Activated T-cell treated with anti-CD3 and anti-CD28 coated beads, Interleukin-2, amount 50 U/mL, for 4 hours (primary cell): ENCODE results near the gene PRSS48. TPM values are rescaled to one million over a fixed set of nuclear protein-coding genes. Genes with fewer than 3 reads are reported as not detected.
A peak's percentile ranks its signal among the peaks of the same experiment; 100 is the strongest.
"Not testable (repeated sequence)": the region's sequence is repeated elsewhere in the genome, so short reads cannot be mapped to it uniquely, and the experiment has no call there.

Source experiments
- ATAC-seq, 2 donors: fragments of 200-7000 bp; cut with Tn5 transposase; one replicate each; pipeline ENCODE4 v1.10.0; 2021
- DNase-seq: peaks from one replicate; pipeline ENCODE4 v3.0.0-alpha.2; 2020
- H3K27me3 Mint-ChIP-seq: one replicate; pipeline ENCODE4 v1.8.0; 2021; ENCODE audit warnings: low read depth, mixed read lengths
- H3K36me3 Mint-ChIP-seq: one replicate; pipeline ENCODE4 v1.8.0; 2022; ENCODE audit warnings: mixed read lengths; ENCODE audit not compliant: insufficient read depth
- H3K4me1 Mint-ChIP-seq: one replicate; pipeline ENCODE4 v1.8.0; 2021; ENCODE audit warnings: low read depth, mixed read lengths
- H3K4me3 Mint-ChIP-seq: one replicate; pipeline ENCODE4 v1.8.0; 2021; ENCODE audit warnings: mild to moderate bottlenecking, moderate library complexity, mixed read lengths
- H3K9me3 Mint-ChIP-seq: one replicate; pipeline ENCODE4 v1.8.0; 2021; ENCODE audit warnings: mixed read lengths
- total RNA-seq, 3 donors: library from RNA; stranded (reverse); gene quantifications; one replicate each; pipeline ENCODE4 v1.2.1, GENCODE V29; 2021

Gene PRSS48
- total RNA-seq, 3 donors from 2014 or later, result not detected

DNA sequence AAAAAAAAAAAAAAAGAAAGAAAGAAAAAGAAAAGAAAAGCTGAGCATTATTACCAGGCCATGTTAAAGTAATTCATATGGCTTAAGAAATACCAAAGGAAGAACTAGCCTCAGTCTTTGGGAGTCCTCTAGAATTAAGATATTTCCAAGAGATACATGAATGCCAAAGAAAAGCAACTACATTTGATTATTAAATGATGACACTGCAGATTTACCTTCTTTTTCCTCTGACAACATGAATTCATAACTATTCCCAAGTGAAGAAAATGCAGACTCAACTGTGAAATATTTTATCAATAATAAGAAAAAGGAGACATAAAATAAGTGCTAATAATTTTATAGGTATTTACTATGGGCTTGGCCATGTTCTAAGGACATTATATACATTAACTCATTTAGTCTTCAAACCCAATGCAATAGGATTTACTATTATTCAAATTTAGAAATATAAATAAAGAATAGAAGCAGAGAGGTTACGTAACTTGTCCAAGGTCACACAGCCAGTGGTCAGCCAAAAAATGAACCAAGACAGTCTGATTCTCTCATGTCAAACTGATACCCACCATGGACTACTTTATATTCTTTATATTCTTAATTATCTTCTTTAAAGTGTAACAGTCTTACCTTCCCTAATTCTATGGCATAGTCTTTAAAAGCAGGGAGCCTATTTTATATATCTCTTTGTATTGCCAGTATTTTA lies 41.5 kb downstream of the PRSS48 start:
- H3K36me3 Mint-ChIP-seq, result no peaks in the 10 kb centered on the region
- DNase-seq (no peak), ATAC-seq (no peak)
- peaks cover 32% of the 10 kb centered on the region for H3K27me3 Mint-ChIP-seq
- H3K4me3 Mint-ChIP-seq, result no peak overlapping the region
- H3K4me1 Mint-ChIP-seq, result no peaks in the 10 kb centered on the region
- no peaks in the 10 kb centered on the region for H3K9me3 Mint-ChIP-seq

- ATAC-seq (no peak), DNase-seq (no peak)
- Mint-ChIP-seq H3K4me1 (peaks cover 6% of the 10 kb centered on the region), H3K27me3 (peaks cover 43% of the 10 kb centered on the region), H3K9me3 (no peaks in the 10 kb centered on the region), H3K4me3 (no peak overlapping the region), H3K36me3 (no peaks in the 10 kb centered on the region)
Observed at GRCh38 chr4:151319490-151319889, 42.5 kb downstream of the PRSS48 start.

GRCh38 chr4:151321586-151321985 lies 44.6 kb downstream of the PRSS48 start:
- Mint-ChIP-seq H3K27me3 (peaks cover 55% of the 10 kb centered on the region), H3K4me3 (no peak overlapping the region), H3K36me3 (no peaks in the 10 kb centered on the region), H3K4me1 (peaks cover 12% of the 10 kb centered on the region), H3K9me3 (no peaks in the 10 kb centered on the region)
- ATAC-seq (no peak), DNase-seq (no peak)

GRCh38 chr4:151322161-151322560 lies 45.2 kb downstream of the PRSS48 start:
- not testable (repeated sequence) for ATAC-seq, DNase-seq, H3K36me3 Mint-ChIP-seq, H3K9me3 Mint-ChIP-seq, H3K4me3 Mint-ChIP-seq
- H3K27me3 Mint-ChIP-seq, result peaks cover 57% of the 10 kb centered on the region
- H3K4me1 Mint-ChIP-seq, result peaks cover 12% of the 10 kb centered on the region

DNA sequence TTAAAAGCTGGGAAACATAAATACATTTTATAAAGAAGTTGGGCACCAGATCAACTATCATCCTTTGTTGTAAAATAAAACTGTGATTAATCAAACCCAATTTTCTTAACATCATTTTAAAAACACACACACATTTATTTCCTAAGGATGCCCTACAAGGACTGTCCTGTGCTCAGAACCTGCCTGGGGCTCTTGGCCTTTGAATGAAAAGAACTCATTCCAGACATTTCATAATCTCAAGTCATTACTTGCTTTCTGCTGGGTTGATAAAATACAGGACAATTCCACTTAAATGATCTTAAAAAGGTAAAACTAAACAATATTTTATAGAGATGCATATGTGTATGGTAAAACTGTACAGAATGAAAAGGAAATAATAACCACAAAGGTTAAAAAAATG lies 45.6 kb downstream of the PRSS48 start:
- DNase-seq (no peak), ATAC-seq (no peak)
- Mint-ChIP-seq H3K36me3 (no peaks in the 10 kb centered on the region), H3K9me3 (no peaks in the 10 kb centered on the region), H3K4me3 (no peak overlapping the region), H3K27me3 (peaks cover 55% of the 10 kb centered on the region), H3K4me1 (peaks cover 12% of the 10 kb centered on the region)

GRCh38 chr4:151323667-151324066 lies 46.7 kb downstream of the PRSS48 start:
- Mint-ChIP-seq H3K27me3 (peaks cover 58% of the 10 kb centered on the region), H3K4me3 (no peak overlapping the region), H3K4me1 (peaks cover 12% of the 10 kb centered on the region), H3K36me3 (no peaks in the 10 kb centered on the region), H3K9me3 (no peaks in the 10 kb centered on the region)
- DNase-seq (no peak), ATAC-seq (no peak)

- ATAC-seq, result no peak
- no peak for DNase-seq
- Mint-ChIP-seq H3K27me3 (peaks cover 61% of the 10 kb centered on the region), H3K4me1 (peaks cover 12% of the 10 kb centered on the region), H3K4me3 (peak overlapping the region; percentile 31), H3K9me3 (no peaks in the 10 kb centered on the region), H3K36me3 (no peaks in the 10 kb centered on the region)
Observed at GRCh38 chr4:151324124-151324751, 47.3 kb downstream of the PRSS48 start.

- no peaks in the 10 kb centered on the region for H3K36me3 Mint-ChIP-seq
- H3K4me3 Mint-ChIP-seq, result no peak overlapping the region
- DNase-seq (no peak), ATAC-seq (no peak)
- peaks cover 12% of the 10 kb centered on the region for H3K4me1 Mint-ChIP-seq
- H3K27me3 Mint-ChIP-seq, result peaks cover 60% of the 10 kb centered on the region
- no peaks in the 10 kb centered on the region for H3K9me3 Mint-ChIP-seq
Observed at GRCh38 chr4:151324752-151325110, 47.8 kb downstream of the PRSS48 start.

GRCh38 chr4:151325111-151325948 lies 48.4 kb downstream of the PRSS48 start, which contains the start of gene SH3D19:
Gene SH3D19 (minus strand): TSS chr4:151325605. CDS start chr4:151325352, 253 bp downstream.
- ATAC-seq (peak; percentile 38 to 53), DNase-seq (no peak)
- H3K9me3 Mint-ChIP-seq, result no peaks in the 10 kb centered on the region
- H3K4me3 Mint-ChIP-seq, result peak within 1 kb of the TSS; percentile 77
- no peaks in the 10 kb centered on the region for H3K36me3 Mint-ChIP-seq
- peaks cover 12% of the 10 kb centered on the region for H3K4me1 Mint-ChIP-seq
- H3K27me3 Mint-ChIP-seq, result peaks cover 60% of the 10 kb centered on the region

- ATAC-seq (no peak), DNase-seq (no peak)
- H3K9me3 Mint-ChIP-seq, result peaks cover 3% of the 10 kb centered on the region
- peak overlapping the region; percentile 77 for H3K4me3 Mint-ChIP-seq
- H3K4me1 Mint-ChIP-seq, result peaks cover 12% of the 10 kb centered on the region
- H3K27me3 Mint-ChIP-seq, result peaks cover 60% of the 10 kb centered on the region
- H3K36me3 Mint-ChIP-seq, result no peaks in the 10 kb centered on the region
Observed at GRCh38 chr4:151325949-151326246, 48.9 kb downstream of the PRSS48 start.

GRCh38 chr4:151329217-151330007 lies 52.5 kb downstream of the PRSS48 start:
- H3K36me3 Mint-ChIP-seq, result no peaks in the 10 kb centered on the region
- H3K27me3 Mint-ChIP-seq, result peaks cover 29% of the 10 kb centered on the region
- no peak for DNase-seq
- H3K4me1 Mint-ChIP-seq, result peaks cover 7% of the 10 kb centered on the region
- H3K9me3 Mint-ChIP-seq, result peaks cover 3% of the 10 kb centered on the region
- ATAC-seq, result no peak
- H3K4me3 Mint-ChIP-seq, result no peak overlapping the region

- no peak overlapping the region for H3K4me3 Mint-ChIP-seq
- H3K9me3 Mint-ChIP-seq, result peaks cover 3% of the 10 kb centered on the region
- H3K36me3 Mint-ChIP-seq, result no peaks in the 10 kb centered on the region
- no peaks in the 10 kb centered on the region for H3K4me1 Mint-ChIP-seq
- peaks cover 17% of the 10 kb centered on the region for H3K27me3 Mint-ChIP-seq
- DNase-seq, result no peak
- no peak for ATAC-seq
Observed at GRCh38 chr4:151331276-151332042, 54.5 kb downstream of the PRSS48 start.

GRCh38 chr4:151339467-151339866 lies 62.5 kb downstream of the PRSS48 start:
- H3K4me1 Mint-ChIP-seq, result no peaks in the 10 kb centered on the region
- no peaks in the 10 kb centered on the region for H3K36me3 Mint-ChIP-seq
- ATAC-seq, result no peak
- H3K27me3 Mint-ChIP-seq, result no peaks in the 10 kb centered on the region
- no peak for DNase-seq
- no peak overlapping the region for H3K4me3 Mint-ChIP-seq
- no peaks in the 10 kb centered on the region for H3K9me3 Mint-ChIP-seq
